ENCODE measurements around the gene RHBDD1. TPM values are rescaled to one million over a fixed set of nuclear protein-coding genes. Genes with fewer than 3 reads are reported as not detected.
"Not testable (repeated sequence)": the region's sequence is repeated elsewhere in the genome, so short reads cannot be mapped to it uniquely, and the experiment has no call there.

RHBDD1 gene
- total RNA-seq, 1 experiment from 2014 or later: 3.9 TPM

DNA sequence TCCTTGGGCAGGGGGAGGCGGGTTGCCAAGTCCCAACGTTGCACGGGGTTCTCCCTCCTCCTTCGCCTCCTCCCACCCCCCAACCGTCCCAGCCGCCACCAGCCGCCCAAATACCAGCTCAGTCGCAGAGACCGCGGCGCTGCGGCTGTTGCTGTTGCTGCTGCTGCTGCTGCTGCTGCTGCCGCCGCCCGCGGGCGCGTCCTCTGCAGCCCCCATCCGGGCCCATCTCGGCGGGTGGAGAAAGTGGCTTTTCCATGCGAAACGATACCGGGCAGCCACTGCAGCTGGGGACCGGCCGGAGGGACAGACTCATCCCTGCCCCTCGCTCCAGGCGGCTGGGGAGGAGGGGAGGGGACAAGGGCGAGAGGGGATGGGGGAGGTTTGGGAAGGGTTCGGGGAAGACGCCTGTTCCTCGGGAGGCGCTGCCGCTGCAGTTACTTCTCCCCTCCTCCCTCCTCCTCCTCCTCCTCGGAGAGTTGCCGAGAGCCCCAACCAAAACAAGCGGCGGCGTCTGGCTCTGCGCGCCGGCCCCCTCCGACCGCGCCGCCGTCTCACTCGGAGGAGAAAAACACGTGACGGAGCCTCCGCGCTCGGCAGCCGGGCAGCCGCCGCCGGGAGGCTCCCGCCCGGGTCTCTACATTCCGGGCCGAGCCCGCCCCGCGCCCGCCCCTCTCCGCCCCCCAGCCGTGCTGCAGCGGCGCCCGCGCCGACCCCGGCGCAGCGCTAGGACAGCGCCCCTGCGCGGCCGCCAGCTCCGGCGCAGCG is 36.5 kb upstream of the RHBDD1 start, which contains the start of gene IRS1:
IRS1 (minus strand) TSS at position 610 of the 765 bp plus-strand sequence. CDS start 1,082 bp downstream, outside the sequence.
- peak; percentile 57 for DNase-seq (ENCODE audit: low spot score)

DNA sequence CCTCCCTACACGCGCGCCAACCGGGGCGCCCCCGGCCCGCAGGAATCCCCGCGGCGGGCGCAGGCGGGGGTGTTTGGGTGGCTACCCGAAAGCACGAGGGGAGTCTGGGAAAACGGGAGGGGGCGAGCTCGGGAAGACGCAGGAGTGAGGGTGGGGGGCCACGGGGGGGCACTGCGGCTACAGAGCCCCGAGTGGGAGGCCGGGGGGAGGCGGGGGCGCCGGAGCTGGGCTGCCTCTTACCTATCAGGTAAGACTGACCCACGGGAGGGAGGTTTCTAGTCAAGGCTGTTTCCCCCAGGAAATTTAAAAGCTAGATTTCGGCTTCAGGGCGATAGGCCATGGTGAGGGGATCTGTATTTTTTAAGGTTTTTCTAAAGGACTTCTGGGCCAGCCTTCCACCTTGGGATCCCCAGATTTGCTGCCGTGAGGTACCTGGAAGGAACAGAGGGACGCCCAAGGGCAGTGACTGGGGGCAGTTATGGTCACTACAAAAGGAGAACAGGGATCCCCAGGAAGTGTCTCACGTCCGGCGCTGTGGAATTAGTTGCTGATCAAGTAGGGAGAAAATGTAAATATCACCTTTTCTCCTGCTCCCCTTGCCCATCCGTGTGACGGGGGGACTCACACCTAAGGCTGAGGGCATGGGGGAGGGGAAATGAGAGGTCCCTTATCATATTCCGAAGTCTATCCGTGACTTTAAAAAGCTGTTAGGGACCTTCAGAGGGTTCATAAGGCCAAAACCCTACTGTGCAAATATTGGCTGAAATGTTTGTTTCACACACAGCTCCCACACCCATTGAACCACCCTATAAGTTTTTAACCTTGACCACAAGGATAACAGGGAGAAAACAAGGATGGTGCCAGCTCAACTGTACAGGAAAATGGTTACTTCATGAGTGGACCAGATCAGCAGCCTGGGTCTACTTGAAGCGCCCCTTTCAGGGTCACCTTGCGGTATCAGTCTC is 35.6 kb upstream of the RHBDD1 start:
- no peak for DNase-seq (ENCODE audit: low spot score)

DNA sequence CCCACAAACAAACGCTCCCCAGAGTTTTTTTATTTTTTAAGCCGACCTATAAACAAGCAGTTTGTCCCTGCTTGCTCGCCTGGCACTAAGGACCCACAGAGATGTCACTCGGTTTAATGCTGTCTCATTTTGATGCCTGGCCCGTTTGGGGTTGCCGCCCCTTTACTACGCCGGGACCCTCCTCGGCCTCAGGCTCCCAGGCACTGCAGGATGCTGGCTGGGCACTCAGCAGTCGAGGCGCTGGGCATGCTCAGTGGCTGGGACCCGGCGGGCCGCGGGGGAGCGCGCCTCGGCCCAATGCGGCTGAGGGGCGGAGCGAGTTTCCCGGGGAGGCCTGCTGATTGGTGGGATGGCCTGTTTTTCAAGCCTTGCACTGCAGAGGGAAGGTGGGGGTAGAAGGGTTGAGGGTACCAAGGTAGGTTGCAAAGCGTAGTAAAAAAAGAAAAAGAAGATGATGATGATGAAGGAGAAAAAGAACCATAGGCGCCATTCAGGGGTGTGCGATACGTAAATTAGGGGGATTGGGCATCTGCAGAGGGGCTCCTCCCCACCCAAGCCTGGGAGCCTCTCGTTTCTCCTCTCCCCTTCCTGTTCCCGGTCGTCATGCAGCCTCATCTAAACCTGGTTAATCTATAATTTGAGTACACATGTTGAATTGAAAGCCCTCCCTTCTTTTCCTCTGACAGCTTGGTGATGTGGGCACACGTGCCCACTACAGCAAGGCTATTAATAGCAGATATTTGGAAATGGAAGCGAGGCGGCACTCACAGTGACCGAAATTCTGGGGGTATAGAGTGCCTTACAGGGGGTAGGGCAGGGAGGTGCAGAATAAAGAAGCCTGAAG is 34.7 kb upstream of the RHBDD1 start:
- no peak for DNase-seq (ENCODE audit: low spot score)

DNA sequence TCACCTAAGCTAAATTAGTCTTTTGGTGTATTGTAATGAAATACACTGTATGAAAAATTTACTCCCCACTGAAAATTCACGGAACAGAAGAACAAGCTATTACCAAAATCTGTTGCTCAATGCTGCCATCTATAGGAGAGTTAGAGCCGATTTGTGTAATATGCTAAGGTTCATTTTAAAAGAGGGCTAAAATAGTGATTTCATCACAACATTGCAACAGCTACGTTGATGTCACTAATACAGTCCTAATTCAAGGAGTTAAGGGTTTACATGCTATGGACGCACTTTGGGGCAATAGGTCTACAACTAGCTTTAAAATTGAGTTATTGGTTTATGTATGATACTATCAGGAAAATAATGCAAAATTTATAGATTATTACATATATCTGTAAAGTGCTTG is 33.3 kb upstream of the RHBDD1 start:
- peak; percentile 77 for DNase-seq (ENCODE audit: low spot score)

DNA sequence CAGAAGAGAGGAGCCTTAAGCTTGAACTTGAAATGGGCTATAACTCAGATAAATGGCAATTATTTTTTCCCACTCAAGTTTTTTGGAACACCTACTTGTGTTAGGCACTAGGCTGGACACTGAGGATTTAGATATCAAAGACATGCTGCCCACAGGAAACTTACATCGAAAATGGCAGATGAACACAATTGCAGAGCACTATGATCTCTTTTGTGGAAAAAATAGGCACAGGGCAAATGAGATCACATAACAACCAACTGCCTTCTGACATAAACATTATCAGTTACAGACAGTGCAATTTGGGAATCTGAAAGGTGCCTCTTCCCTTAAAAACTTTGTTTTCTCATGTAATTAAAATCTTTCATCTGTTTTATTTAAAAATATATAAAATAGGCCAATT is 32.4 kb upstream of the RHBDD1 start:
- no peak for DNase-seq (ENCODE audit: low spot score)

DNA sequence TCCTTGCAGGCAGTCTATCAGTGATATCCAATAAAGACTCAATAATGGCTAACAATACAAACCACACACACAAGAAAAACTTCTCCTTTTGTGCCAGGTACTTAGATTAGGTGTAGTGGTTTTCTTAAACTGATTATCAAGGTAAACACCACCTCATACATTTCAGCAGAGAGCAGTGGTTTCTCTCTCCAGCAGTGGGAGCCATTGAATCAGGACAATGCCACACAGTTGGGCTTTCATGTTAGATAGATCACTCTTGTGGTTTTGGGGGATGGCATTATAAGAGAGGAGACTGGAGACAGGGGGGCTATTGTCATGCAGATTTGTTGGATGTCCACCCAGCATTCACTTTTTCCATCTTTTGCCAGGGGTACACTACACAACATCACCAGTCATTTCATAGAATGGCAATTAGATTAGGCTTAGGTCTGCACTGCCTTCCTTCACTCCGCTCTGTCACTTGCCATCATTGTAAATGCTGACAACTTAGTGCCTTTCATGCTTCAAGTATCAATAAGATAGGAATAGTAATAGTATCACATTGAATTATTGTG is 22.6 kb upstream of the RHBDD1 start:
- no peak for DNase-seq (ENCODE audit: low spot score)

DNA sequence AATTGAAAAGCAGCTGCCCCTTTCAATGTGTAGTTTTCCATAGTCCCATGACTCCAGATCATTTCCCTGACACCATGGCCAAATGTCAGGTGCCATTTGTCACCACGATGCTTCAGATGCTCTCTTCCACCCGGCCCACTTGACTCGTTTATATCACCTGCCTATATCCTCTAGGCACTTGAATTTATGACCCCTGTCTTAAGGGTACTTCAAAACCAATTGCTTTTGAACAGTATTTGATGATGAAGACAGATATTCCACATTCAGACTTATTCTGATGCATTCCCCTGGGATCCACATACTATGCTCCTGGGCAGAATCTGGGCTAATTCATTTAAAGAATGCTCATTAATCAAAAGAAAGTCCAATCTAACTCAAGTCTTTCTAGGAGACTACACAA is 16.9 kb upstream of the RHBDD1 start:
- no peak for DNase-seq (ENCODE audit: low spot score)

DNA sequence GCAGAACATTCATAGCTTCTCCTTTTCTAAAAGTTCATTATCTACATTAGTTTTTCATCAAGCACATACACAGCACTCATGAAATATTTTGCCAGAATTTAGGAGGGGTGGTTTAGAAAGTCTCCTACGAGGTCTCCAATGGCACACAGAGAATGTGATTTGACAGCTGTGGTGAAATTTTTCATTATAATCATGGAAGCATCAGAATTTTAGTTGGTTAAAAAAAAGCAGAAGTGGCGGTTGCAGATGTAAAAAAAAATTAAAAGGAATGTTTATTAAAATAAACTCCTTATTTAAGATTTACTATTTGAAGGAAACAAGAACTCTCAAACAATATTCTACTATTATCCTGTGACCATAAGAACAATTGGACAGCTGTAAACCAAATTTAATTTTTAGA is 10.8 kb upstream of the RHBDD1 start:
- no peak for DNase-seq (ENCODE audit: low spot score)

DNA sequence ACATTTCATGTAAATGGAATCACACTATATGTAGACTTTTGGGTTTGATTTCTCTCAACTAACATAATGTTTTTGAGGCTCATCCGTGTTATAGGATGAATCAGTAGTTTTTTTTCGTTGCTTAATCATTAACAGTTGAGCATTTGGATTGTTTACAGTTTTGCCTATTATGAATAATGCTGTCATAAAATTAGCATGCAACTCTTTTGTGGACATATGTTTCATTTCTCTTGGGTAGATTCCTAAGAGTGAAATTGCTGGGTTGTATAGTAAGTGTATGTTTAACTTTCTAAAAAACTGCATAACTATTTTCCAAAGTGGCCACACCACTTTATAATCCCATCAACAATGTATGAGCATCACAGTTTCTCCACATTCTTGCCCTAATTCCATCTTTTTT is 7.7 kb upstream of the RHBDD1 start:
- no peak for DNase-seq (ENCODE audit: low spot score)

DNA sequence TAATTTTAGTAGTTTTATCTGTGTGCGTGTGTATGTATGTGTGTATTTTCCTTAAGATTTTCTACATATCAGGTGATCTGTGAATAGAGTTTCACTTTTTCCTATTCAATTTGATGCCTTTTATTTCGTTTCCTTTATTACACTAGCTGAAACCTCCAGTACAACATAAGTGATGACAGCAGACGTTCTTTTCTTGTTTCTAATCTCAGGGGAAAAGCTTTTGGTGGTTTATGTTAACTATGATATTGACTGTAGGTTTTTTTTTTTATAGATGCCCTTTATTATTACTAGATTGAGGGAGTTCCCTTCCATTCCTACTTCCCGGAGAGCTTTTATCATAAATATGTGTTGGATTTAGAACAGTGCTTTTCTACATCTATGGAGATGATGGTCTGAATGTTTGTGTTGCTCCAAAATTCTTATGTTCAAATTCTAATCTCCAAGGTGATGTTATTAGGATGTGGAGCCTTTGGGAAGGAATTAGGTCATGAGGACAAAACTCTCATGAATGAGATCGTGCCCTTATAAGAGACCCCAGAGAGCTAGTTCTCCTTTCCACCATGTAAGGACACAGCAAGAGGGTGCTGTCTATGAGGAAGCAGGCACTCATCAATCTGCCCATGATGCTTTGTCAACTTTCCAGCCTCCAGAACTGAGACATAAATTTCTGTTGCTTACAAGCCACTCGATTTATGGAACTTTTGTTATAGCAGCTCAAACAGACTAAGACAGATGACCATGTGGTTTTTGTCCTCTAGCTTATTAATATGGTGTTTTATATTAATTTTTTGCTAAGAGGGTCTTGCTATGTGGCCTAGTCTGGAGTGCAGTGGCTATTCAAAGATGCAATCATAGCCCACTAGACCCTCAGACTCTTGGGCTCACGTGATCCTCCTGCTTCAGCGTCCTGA is 5.9 kb upstream of the RHBDD1 start:
- no peak for DNase-seq (ENCODE audit: low spot score)

DNA sequence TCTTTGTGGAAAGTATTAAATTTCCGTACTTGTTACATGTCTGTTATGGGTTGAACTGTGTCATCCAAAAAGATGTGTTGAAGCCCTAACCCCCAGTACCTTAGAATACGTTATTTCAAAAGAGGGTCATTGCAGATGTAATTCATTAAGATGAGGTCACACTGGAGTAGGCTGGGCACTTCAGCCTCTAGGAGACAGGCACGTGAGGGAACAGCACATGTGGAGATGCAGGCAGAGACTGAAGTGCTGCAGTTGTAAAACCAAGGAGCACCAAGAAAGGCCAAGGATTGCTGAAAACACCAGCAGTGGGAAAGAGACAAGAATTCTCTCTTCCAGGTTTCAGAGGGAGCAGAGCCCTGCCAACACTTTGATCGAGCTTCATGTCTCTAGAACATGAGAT is 4.6 kb upstream of the RHBDD1 start:
- no peak for DNase-seq (ENCODE audit: low spot score)

DNA sequence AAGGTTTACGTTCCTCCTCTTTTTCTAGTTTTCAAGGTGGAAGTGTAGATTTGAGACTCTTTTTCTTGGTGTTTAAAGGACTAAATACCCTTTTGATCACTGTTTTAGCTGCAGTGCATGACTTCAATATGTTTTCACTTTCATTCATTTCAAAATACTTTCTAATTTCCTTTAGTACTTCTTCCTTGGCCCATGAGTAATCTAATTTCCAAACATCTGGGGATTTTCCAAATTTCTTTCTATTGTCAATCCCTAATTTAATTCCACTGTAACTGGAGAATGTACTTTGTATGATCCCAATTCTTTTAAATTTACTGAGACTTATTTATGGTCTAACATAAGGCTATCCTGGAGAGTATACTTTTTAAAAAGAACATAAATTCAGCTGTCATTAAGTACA is 3.8 kb upstream of the RHBDD1 start:
- no peak for DNase-seq (ENCODE audit: low spot score)

DNA sequence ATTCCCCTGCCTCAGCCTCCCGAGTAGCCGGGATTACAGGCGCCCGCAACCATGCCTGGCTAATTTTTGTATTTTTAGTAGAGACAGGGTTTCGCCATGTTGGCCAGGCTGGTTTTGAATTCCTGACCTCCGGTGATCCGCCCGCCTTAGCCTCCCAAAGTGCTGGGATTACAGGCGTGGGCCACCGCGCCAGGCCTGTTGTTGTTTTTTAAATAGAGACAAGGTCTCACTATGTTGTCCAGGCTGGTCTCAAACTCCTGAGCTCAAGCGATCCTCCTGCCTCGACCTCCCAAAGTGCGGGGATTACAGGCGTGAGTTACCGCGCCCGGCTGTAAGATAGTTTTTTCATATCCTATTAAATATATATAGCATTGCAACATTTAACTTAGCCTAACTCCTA is 974 bp upstream of the RHBDD1 start:
- not testable (repeated sequence) for DNase-seq (ENCODE audit: low spot score)

DNA sequence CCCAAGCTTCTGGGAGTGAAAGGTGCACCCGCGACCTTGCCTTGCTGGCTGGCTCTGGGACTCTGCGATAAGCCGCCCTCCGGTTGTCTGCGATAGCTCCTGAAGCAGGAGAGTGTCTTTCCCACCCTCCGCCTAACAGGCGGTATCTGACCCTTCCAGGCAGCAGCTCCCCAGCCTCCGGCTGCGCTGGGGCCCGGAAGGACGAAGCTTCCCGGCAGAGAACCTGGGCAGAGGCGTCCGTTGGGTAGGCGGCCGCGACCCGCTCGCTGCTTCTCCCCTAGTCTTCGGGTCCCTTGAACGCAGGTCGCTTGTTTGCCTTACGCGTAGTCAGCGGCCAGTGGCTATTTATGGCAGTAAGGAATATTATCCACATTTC is 446 bp upstream of the RHBDD1 start:
- no peak for DNase-seq (ENCODE audit: low spot score)

DNA sequence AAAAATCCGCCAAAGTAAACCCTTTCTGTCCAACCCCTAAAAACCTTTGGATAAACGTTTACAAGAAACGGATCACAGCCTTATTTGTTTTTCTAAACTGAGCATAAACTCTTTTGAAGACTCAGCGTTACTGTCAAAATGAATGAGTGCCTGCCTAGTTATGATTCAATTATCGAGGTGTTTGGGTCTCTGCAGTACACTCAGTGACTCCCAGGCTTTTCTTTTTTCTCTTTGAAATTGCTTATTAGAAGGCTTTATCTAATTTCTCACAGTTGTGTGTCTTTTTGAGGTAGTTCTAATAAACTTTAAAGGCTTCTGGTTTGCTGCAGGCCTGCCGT is 663 bp downstream of the RHBDD1 start:
- no peak for DNase-seq (ENCODE audit: low spot score)

DNA sequence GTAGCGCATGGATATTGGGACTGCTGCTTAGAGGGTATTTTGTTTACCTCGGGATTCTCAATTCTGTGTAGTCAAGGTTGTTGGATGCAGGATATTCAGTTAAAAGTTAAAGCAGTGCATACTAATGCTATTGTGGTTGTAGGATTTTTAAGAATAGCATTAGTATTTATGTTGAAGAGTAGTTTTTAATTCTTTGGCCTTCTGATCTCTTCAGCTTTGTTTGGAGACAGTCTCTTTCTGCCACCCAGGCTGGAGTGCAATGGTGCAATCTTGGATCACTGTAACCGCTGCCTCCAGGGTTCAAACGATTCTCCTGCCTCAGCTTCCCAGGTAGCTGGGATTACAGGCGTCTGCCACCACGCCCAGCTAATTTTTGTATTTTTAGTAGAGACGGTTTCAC is 1.5 kb downstream of the RHBDD1 start:
- no peak for DNase-seq (ENCODE audit: low spot score)

DNA sequence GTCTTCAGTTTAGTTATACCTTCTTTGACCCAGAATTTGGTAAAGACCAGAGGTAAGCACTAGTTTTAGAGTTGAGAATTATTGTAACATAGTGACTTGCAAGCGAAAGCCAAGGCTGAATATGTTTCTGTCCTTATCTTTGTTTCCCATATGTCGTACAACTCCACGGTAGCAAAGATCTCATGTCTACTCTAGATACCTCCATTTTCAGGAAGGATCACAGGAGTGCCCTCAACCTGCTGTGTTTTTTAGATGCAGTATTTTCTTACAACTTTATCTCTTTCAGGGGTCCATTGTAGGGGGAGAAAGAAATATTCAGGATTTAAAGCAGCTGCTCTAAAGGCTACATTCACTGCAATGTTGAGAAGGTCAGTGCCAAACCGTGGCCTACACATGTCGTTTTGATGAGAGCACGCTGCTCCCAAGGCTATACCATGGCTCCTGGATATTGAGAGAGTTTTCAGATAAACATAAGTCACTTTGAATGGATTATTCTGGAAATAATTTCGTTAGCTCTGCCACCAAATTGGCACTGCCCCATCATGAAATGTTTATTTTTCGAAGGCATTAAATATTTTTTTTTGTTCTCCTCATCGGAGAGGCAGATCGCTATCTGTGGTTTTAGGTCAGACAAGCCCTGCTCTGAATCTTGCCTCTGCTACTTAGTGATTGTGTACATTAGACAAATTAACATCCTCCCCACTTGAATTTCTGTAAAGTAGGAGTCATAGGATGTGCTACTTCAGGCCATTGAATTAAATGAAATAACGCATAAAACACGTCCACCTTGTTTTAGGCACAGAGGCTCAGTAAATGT is 2.1 kb downstream of the RHBDD1 start:
- DNase-seq (ENCODE audit: low spot score): no peak

DNA sequence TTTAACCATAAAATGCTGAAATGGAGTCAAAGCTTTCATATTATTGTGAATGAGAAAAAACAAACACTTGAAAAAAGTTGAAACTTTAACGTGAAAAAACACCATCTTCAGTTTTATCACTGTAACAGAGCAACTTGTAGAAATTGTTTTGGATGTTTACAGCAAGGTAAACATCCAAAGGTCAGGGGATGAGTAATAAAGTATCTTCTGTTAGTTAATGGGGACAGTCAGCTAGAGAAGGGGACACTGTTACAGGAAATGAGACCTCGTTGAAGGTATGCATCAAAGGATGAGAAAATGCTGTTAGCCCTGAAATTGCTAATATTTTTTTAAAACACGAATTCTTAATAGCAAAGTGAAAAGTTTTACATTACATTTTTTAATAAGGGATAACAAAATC is 2.9 kb downstream of the RHBDD1 start:
- no peak for DNase-seq (ENCODE audit: low spot score)

DNA sequence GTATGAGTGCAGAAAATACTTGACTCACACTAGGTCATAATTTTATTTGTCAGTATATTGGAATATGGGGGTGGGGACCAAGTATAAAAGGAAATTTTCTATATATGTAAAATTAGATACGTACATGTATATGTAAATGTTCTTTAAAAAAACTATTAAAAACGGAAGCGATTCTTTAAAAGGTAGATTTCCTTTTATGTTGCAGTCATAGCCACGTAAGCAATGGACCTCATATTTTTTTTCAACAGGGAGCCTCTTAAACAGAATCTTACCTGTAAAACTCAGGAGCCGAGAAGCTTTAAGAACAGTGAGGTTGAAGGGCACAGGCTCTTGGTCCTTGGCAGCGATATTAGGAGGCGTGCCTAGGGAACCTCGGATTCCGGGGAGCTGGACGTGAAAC is 3.3 kb downstream of the RHBDD1 start:
- DNase-seq (ENCODE audit: low spot score): no peak

DNA sequence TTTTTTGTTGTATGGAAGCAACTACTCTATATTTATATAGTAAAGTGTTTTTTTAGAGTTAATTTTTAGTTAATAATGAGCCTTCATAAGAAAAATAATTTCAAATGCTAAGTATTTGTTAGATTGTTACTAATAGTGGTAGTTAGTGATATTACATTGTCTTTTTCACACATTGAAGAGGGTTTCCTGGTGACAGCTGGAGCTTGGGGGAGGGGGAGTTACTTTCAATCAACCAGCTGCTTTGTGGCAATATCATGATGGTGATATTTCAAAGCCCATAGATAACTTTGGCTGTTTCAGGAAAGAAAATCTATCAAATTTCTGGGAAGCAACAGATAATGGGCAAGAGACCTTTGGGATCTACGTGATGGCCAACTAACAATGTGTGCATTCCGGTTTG is 4.1 kb downstream of the RHBDD1 start:
- no peak for DNase-seq (ENCODE audit: low spot score)

All from A172 (cell line).